OCI-LY7 (cell line): ENCODE data around the gene TMPRSS3.

Source experiments
- EZH2phosphoT487 ChIP-seq: fragments of 200-600 bp; sonication (generic); IDR thresholded peaks from 2 replicates; pipeline ENCODE4 v1.6.1; 2018; ENCODE audit warnings: low read depth, borderline replicate concordance, mild to moderate bottlenecking, mixed run types, antibody characterized with exemption, low read length, moderate library complexity, mixed read lengths
- TF ChIP-seq, protein P1 (sequence below): fragments of 200-600 bp; sonication (generic); conservative IDR thresholded peaks from 2 replicates; pipeline ENCODE4 v1.5.1; 2014; ENCODE audit warnings: mild to moderate bottlenecking, antibody characterized with exemption, low read length, moderate library complexity, mixed read lengths

DNA sequence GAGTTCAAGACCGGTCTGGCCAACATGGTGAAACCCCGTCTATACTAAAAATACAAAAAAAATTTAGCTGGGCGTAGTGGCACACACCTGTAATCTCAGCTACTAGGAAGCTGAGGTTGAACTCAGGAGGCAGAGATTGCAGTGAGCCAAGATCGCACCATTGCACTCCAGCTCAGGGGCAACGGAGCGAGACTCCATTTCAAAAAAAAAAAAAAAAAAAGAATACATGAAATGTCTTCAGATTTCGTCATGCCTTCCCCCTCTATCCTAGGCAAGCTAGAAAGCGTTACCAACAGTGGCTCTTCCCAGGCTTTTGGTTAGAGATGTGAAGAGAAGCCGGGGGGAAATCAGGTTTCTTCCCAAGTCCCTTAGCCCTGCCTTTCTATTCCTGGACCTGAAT is 33.2 kb downstream of the TMPRSS3 start:
- TF ChIP-seq, protein P1, sequence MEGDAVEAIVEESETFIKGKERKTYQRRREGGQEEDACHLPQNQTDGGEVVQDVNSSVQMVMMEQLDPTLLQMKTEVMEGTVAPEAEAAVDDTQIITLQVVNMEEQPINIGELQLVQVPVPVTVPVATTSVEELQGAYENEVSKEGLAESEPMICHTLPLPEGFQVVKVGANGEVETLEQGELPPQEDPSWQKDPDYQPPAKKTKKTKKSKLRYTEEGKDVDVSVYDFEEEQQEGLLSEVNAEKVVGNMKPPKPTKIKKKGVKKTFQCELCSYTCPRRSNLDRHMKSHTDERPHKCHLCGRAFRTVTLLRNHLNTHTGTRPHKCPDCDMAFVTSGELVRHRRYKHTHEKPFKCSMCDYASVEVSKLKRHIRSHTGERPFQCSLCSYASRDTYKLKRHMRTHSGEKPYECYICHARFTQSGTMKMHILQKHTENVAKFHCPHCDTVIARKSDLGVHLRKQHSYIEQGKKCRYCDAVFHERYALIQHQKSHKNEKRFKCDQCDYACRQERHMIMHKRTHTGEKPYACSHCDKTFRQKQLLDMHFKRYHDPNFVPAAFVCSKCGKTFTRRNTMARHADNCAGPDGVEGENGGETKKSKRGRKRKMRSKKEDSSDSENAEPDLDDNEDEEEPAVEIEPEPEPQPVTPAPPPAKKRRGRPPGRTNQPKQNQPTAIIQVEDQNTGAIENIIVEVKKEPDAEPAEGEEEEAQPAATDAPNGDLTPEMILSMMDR: no peak
- no peak for TF ChIP-seq EZH2phosphoT487
